Progenitor cell of endocrine pancreas (in vitro differentiated cells): ENCODE results near the gene LILRA6. TPM values are rescaled to one million over a fixed set of nuclear protein-coding genes. Genes with fewer than 3 reads are reported as not detected.

Source experiments
- DNase-seq: peaks from one replicate; pipeline ENCODE4 v3.0.0; 2021; ENCODE audit warnings: low spot score; ENCODE audit not compliant: unreplicated experiment
- H3K27ac Mint-ChIP-seq: 2 replicates; pipeline ENCODE4 v1.8.0; 2021; ENCODE audit warnings: mild to moderate bottlenecking, moderate library complexity, mixed read lengths
- H3K27me3 Mint-ChIP-seq: 2 replicates; pipeline ENCODE4 v1.8.0; 2021; ENCODE audit warnings: mixed read lengths
- H3K36me3 Mint-ChIP-seq: 2 replicates; pipeline ENCODE4 v1.8.0; 2022; ENCODE audit warnings: mixed read lengths; ENCODE audit not compliant: insufficient read depth
- H3K4me1 Mint-ChIP-seq: 2 replicates; pipeline ENCODE4 v1.8.0; 2021; ENCODE audit warnings: low read depth, mixed read lengths
- H3K4me3 Mint-ChIP-seq: 2 replicates; pipeline ENCODE4 v1.8.0; 2021; ENCODE audit warnings: low read depth, mild to moderate bottlenecking, moderate library complexity, mixed read lengths
- H3K9me3 Mint-ChIP-seq: 2 replicates; pipeline ENCODE4 v1.8.0; 2021; ENCODE audit warnings: low read depth, mixed read lengths
- total RNA-seq: library from RNA; stranded (reverse); gene quantifications from 2 replicates; pipeline ENCODE4 v1.2.1, GENCODE V29; 2021
- TF ChIP-seq, protein P1 (sequence below): fragments of 200-600 bp; sonication (generic); IDR thresholded peaks from one replicate; pipeline ENCODE4 v1.5.0; 2021; ENCODE audit warnings: antibody characterized with exemption, mild to moderate bottlenecking; ENCODE audit not compliant: unreplicated experiment

LILRA6 gene
- total RNA-seq, 1 donor from 2014 or later: not detected

DNA sequence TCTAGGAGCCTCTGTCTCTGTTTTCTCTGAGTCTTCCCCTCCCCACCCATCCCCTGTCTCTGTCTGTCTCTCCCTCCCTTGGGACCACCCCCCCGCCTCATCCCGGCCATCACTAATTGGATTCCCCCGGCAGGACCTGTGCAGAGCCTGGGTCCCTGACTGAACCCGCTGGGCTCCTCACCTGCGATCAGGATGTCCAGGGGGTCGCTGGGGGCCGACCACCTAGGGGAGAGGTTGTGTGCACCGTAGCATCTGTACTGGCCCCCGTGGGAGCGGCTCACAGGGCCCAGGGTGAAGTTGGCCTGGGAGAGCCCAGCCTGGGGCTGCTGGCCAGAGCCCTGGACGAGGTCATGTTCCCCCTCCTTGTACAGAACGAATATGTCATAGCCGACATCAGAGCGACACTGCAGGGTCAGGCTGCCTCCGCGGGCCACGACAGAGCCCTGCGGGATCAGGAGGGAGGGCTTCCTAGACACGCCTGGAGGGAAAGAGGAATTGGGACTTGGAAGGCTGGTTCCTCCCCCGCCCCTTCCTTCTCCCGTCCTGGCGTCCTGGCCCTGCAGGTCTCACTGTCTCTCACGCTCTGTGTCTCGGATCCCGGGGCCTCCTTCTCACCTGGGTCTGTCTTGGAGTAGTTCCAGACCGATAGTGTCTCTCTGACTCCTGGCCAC, 12.7 kb upstream of the LILRA6 start:
- H3K27me3 Mint-ChIP-seq: peaks cover 31% of the 10 kb centered on the region
- H3K4me3 Mint-ChIP-seq: no peak overlapping the region
- TF ChIP-seq, protein P1, sequence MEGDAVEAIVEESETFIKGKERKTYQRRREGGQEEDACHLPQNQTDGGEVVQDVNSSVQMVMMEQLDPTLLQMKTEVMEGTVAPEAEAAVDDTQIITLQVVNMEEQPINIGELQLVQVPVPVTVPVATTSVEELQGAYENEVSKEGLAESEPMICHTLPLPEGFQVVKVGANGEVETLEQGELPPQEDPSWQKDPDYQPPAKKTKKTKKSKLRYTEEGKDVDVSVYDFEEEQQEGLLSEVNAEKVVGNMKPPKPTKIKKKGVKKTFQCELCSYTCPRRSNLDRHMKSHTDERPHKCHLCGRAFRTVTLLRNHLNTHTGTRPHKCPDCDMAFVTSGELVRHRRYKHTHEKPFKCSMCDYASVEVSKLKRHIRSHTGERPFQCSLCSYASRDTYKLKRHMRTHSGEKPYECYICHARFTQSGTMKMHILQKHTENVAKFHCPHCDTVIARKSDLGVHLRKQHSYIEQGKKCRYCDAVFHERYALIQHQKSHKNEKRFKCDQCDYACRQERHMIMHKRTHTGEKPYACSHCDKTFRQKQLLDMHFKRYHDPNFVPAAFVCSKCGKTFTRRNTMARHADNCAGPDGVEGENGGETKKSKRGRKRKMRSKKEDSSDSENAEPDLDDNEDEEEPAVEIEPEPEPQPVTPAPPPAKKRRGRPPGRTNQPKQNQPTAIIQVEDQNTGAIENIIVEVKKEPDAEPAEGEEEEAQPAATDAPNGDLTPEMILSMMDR: no peak
- no peaks in the 10 kb centered on the region for H3K9me3 Mint-ChIP-seq
- H3K4me1 Mint-ChIP-seq: no peaks in the 10 kb centered on the region
- H3K27ac Mint-ChIP-seq: no peak overlapping the region
- no peaks in the 10 kb centered on the region for H3K36me3 Mint-ChIP-seq
- DNase-seq: no peak

DNA sequence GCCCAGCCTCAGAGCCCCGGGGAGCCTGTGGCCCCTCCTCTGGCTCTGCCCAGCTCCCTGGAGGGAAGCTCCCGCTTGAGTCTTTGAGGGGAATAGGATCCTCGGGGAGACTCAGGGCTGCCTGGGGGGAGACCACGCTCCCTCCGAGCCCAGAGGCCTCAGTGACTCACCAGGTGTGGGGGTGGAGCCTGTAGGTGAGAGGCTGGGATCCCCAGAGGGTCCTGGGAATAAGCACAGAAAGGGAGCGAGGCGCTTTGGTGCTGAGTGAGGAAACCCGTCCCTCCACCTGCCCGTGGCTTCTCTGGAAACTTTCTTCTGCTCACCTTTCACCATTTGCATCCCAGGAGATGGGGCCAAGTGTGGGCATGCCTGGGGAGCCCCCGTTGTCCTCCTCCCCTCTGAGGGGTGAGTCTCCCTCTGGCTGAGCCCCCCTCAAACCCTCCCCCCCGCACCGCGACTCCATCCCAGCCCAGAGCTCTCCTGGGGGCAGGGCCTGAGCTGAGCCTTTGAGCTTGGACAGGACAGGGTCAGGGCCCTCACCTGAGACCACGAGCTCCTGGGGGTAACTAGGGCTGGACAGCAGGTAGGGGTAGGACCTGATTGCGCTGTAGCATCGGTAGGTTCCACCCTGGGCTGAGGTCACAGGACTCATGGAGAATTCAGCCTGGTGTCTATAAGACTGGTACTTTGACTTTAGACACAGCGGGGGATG, 11.8 kb upstream of the LILRA6 start:
- peaks cover 36% of the 10 kb centered on the region for H3K27me3 Mint-ChIP-seq
- no peak overlapping the region for H3K27ac Mint-ChIP-seq
- no peak overlapping the region for H3K4me3 Mint-ChIP-seq
- no peaks in the 10 kb centered on the region for H3K4me1 Mint-ChIP-seq
- TF ChIP-seq, protein P1: no peak
- DNase-seq: no peak
- H3K9me3 Mint-ChIP-seq: no peaks in the 10 kb centered on the region
- H3K36me3 Mint-ChIP-seq: no peaks in the 10 kb centered on the region

DNA sequence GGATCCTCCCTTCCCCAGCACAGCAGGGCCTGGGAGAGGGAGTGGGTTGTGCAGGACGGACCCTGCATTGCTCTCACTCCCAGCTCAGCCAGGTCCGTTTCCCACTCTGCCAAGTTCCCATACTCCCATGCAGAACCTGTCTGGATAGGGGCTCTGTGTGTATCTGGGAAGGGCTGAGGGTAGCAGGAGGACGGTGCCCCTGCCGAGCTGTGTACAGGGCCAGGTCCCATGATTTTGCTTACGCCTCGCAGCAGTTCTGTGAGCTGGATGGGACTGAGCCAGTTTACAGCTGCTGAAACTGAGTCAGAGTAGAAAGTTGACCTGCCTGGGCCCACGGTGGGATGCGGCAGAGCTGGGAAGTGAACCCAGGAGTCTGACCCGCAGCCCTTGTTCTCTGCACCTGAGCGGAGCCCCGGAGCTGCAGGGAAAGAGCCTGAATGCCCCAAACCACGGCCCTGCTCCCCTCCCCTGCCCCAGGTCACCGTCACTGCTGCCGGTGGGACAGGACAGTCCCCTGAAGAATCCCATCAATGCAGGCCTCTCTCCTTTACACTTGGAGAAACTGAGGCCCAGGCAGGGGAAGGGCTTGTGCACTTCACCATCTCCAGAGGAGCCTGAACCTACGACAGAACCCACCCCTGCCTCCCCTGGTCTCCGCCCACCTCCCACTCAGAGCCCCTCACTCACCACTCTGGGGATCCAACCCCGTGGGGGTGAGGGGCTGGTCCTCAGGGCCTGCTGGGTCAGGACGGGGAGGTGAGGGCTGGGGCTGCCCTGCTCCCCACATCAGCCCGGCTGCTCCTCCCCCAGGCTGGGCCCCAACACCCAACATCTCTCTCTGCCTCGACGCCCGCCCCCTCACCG, 11.0 kb upstream of the LILRA6 start:
- DNase-seq: no peak
- Mint-ChIP-seq H3K27ac (no peak overlapping the region), H3K4me1 (no peaks in the 10 kb centered on the region), H3K9me3 (no peaks in the 10 kb centered on the region), H3K27me3 (peaks cover 38% of the 10 kb centered on the region), H3K4me3 (no peak overlapping the region), H3K36me3 (no peaks in the 10 kb centered on the region)
- TF ChIP-seq, protein P1: no peak

DNA sequence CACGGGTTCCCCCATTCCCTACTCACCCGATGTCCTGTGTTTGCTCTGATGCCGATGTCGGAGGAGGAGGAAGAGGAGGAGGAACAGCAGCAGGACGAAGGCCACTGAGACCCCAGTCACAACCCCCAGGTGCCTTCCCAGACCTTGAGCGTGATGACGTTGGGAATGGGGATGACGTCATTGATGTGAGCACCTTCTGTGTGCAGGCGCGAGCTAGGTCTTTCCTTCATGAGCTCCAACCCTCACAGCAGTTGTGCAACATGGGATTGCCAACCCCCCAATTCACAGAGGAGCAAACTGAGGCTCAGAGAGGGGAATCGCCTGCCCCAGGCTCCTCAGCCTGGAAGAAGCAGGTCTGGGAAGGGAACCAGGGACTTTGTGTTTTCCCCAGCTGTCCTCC, 10.3 kb upstream of the LILRA6 start:
- H3K27ac Mint-ChIP-seq: no peak overlapping the region
- H3K4me1 Mint-ChIP-seq: no peaks in the 10 kb centered on the region
- TF ChIP-seq, protein P1: no peak
- no peak for DNase-seq
- no peak overlapping the region for H3K4me3 Mint-ChIP-seq
- no peaks in the 10 kb centered on the region for H3K36me3 Mint-ChIP-seq
- H3K9me3 Mint-ChIP-seq: no peaks in the 10 kb centered on the region
- H3K27me3 Mint-ChIP-seq: peaks cover 39% of the 10 kb centered on the region

DNA sequence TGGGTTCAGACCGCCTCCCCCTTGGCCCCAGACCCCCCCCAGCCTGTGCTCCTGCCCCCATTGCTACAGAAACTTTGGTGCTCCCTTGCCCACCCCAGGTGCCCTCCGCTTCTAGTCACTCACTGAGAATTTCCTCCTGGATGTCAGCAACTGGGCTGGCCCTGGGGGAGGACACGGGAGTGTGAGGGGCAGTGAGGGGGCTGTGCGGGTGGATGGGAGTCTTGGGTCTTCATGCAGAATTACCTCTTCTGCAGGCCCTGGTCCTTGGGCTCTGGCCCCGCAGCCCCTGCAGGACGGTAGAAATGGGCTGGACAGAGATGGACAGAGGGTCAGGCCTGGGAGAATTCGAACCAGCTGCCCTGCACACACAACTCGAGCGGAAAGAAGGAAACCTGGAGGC, 9.7 kb upstream of the LILRA6 start:
- H3K4me1 Mint-ChIP-seq: no peaks in the 10 kb centered on the region
- no peak overlapping the region for H3K27ac Mint-ChIP-seq
- no peak overlapping the region for H3K4me3 Mint-ChIP-seq
- no peak for DNase-seq
- no peaks in the 10 kb centered on the region for H3K36me3 Mint-ChIP-seq
- TF ChIP-seq, protein P1: no peak
- peaks cover 37% of the 10 kb centered on the region for H3K27me3 Mint-ChIP-seq
- H3K9me3 Mint-ChIP-seq: no peaks in the 10 kb centered on the region
